Caco-2 (cell line): ENCODE measurements around the gene ABCD4. TPM values are rescaled to one million over a fixed set of nuclear protein-coding genes. Genes with fewer than 3 reads are reported as not detected.

Experiments used
- BruUV-seq: library from RNA; stranded (reverse); fragments of 400-500 nt; replicated peaks from 2 replicates; lab custom pipeline; 2021; lab: Mats Ljungman, UMichigan
- CTCF ChIA-PET: fragments of 300-600 bp; sonication (Branson Sonifier 250); formaldehyde crosslinking; loops from one replicate; lab custom pipeline; 2022; ENCODE audit warnings: antibody characterized with exemption; lab: Charles Lee
- POLR2A ChIA-PET: fragments of 300-600 bp; sonication (Branson Sonifier 250); formaldehyde crosslinking; loops from one replicate; lab custom pipeline; 2022; ENCODE audit warnings: antibody characterized with exemption; lab: Charles Lee
- DNase-seq, 2 experiments: peaks; one replicate each; pipeline versions ENCODE4 v3.0.0 to v3.0.0-alpha.2; 2020 to 2022
- H3K27me3 ChIP-seq: replicated peaks from 2 replicates; pipeline ENCODE4 v1.6.0; 2011; ENCODE audit warnings: low read length; ENCODE audit not compliant: control insufficient read depth, insufficient read depth
- H3K36me3 ChIP-seq: 2 replicates; pipeline ENCODE4 v1.5.1; 2011; ENCODE audit warnings: low read length; ENCODE audit not compliant: control insufficient read depth, insufficient read depth
- H3K4me1 ChIP-seq: fragments of 250-450 bp; sonication (Bioruptor Pico); 2 replicates; pipeline ENCODE4 v1.5.1; 2020; ENCODE audit warnings: mild to moderate bottlenecking
- H3K4me3 ChIP-seq: 2 replicates; pipeline ENCODE4 v1.5.1; 2011; ENCODE audit warnings: low read depth, mild to moderate bottlenecking, control low read depth, low read length
- H3K9me3 ChIP-seq: fragments of 250-450 bp; sonication (Bioruptor Pico); 2 replicates; pipeline ENCODE4 v1.5.1; 2020; ENCODE audit warnings: mild to moderate bottlenecking, moderate library complexity
- H3K27ac Mint-ChIP-seq: one replicate; pipeline ENCODE4 v1.8.0; 2022; ENCODE audit warnings: mixed read lengths; ENCODE audit not compliant: unreplicated experiment
- H3K27me3 Mint-ChIP-seq: one replicate; pipeline ENCODE4 v1.8.0; 2022; ENCODE audit warnings: mixed read lengths; ENCODE audit not compliant: insufficient read depth, unreplicated experiment
- H3K36me3 Mint-ChIP-seq: one replicate; pipeline ENCODE4 v1.8.0; 2022; ENCODE audit warnings: mild to moderate bottlenecking, mixed read lengths; ENCODE audit not compliant: insufficient read depth, unreplicated experiment
- H3K4me1 Mint-ChIP-seq: one replicate; pipeline ENCODE4 v1.8.0; 2022; ENCODE audit warnings: low read depth, mixed read lengths; ENCODE audit not compliant: unreplicated experiment
- H3K4me3 Mint-ChIP-seq: one replicate; pipeline ENCODE4 v1.8.0; 2022; ENCODE audit warnings: mild to moderate bottlenecking, moderate library complexity, mixed read lengths; ENCODE audit not compliant: unreplicated experiment
- H3K9me3 Mint-ChIP-seq: one replicate; pipeline ENCODE4 v1.8.0; 2022; ENCODE audit warnings: mixed read lengths; ENCODE audit not compliant: unreplicated experiment
- CTCF ChIP-seq, 2 experiments: fragments of 200-600 bp in 1 of 2; IDR thresholded peaks; 1 replicate in 1 of 2; 2 replicates in 1 of 2; pipeline versions ENCODE4 v1.5.1 to v1.8.0; 2011 to 2022; ENCODE audit warnings: antibody characterized with exemption in 1 of 2, control low read depth in 1 of 2, inconsistent platforms in 1 of 2, low read depth in 1 of 2, low read length in 1 of 2, mild to moderate bottlenecking in 1 of 2, moderate library complexity in 1 of 2; ENCODE audit not compliant: insufficient read depth in 1 of 2, severe bottlenecking in 1 of 2, unreplicated experiment in 1 of 2
- intact Hi-C: fragments of 100-400 bp; cut with micrococcal nuclease; formaldehyde crosslinking; loops from one replicate; pipeline ENCODE4 v1.10.0; 2022; ENCODE audit not compliant: unreplicated experiment
- total RNA-seq: library from RNA; stranded (reverse); gene quantifications from 2 replicates; pipeline ENCODE4 v1.2.3, GENCODE V29; 2022

ABCD4 gene
- total RNA-seq, 1 experiment from 2014 or later = 82.1 TPM

GRCh38 chr14:74348241-74348734 is 45.6 kb upstream of the ABCD4 start, which contains the start of gene VRTN:
TSS of gene VRTN (plus strand) at chr14:74348471. CDS start at chr14:74356784, 8,313 bp downstream.
- Mint-ChIP-seq H3K9me3 (no peaks in the 10 kb centered on the region), H3K4me3 (peak within 1 kb of the TSS; percentile 65), H3K36me3 (no peaks in the 10 kb centered on the region), H3K27me3 (no peaks in the 10 kb centered on the region), H3K4me1 (peaks cover 33% of the 10 kb centered on the region), H3K27ac (peak within 1 kb of the TSS; percentile 84)
- H3K27me3 ChIP-seq = no peaks in the 10 kb centered on the region
- CTCF ChIA-PET = interaction anchor here (0.7 kb wide), 2 partner anchors 109 to 145 kb away, joined by 3 read pairs; partner anchors contain the start of gene NPC2
- no peak for TF ChIP-seq CTCF (IDR thresholded peaks at IDR 0.05; ENCODE audit: insufficient read depth in 1 of 2, low read depth in 1 of 2, low read length in 1 of 2, severe bottlenecking in 1 of 2, unreplicated experiment in 1 of 2)
- BruUV-seq = no TSS peak
- no peaks in the 10 kb centered on the region for H3K36me3 ChIP-seq
- no peak for DNase-seq
- peaks cover 50% of the 10 kb centered on the region for H3K4me1 ChIP-seq
- POLR2A ChIA-PET = no interaction called here
- no peaks in the 10 kb centered on the region for H3K9me3 ChIP-seq
- H3K4me3 ChIP-seq = no peak within 1 kb of the TSS; the same call in 1 of the 2 replicates
- intact Hi-C loops = no loop called here

- no peaks in the 10 kb centered on the region for H3K36me3 ChIP-seq
- H3K9me3 Mint-ChIP-seq = no peaks in the 10 kb centered on the region
- peaks cover 33% of the 10 kb centered on the region for H3K4me1 Mint-ChIP-seq
- no peak overlapping the region for H3K4me3 ChIP-seq
- peak overlapping the region; percentile 21 for H3K4me3 Mint-ChIP-seq
- ChIA-PET CTCF (no interaction called here), POLR2A (no interaction called here)
- peak overlapping the region; percentile 76 for H3K27ac Mint-ChIP-seq
- H3K9me3 ChIP-seq = no peaks in the 10 kb centered on the region
- intact Hi-C loops = no loop called here
- TF ChIP-seq CTCF (IDR thresholded peaks at IDR 0.05; ENCODE audit: insufficient read depth in 1 of 2, low read depth in 1 of 2, low read length in 1 of 2, severe bottlenecking in 1 of 2, unreplicated experiment in 1 of 2) = no peak
- H3K4me1 ChIP-seq = peaks cover 48% of the 10 kb centered on the region
- no TSS peak for BruUV-seq
- no peaks in the 10 kb centered on the region for H3K36me3 Mint-ChIP-seq
- H3K27me3 Mint-ChIP-seq = no peaks in the 10 kb centered on the region
- no peaks in the 10 kb centered on the region for H3K27me3 ChIP-seq
- no peak for DNase-seq
Observed at GRCh38 chr14:74347795-74348100, 45.0 kb upstream of the ABCD4 start.

- Histone ChIP-seq H3K36me3 (no peaks in the 10 kb centered on the region), H3K4me3 (no peak overlapping the region), H3K27me3 (no peaks in the 10 kb centered on the region), H3K4me1 (peaks cover 47% of the 10 kb centered on the region), H3K9me3 (no peaks in the 10 kb centered on the region)
- peaks cover 33% of the 10 kb centered on the region for H3K4me1 Mint-ChIP-seq
- peak overlapping the region; percentile 21 for H3K4me3 Mint-ChIP-seq
- TF ChIP-seq CTCF (IDR thresholded peaks at IDR 0.05; ENCODE audit: insufficient read depth in 1 of 2, low read depth in 1 of 2, low read length in 1 of 2, severe bottlenecking in 1 of 2, unreplicated experiment in 1 of 2) = no peak
- H3K36me3 Mint-ChIP-seq = no peaks in the 10 kb centered on the region
- no peak for DNase-seq
- ChIA-PET POLR2A (no interaction called here), CTCF (no interaction called here)
- H3K9me3 Mint-ChIP-seq = no peaks in the 10 kb centered on the region
- H3K27me3 Mint-ChIP-seq = no peaks in the 10 kb centered on the region
- BruUV-seq = no TSS peak
- intact Hi-C loops = no loop called here
- peak overlapping the region; percentile 76 for H3K27ac Mint-ChIP-seq
Observed at GRCh38 chr14:74347097-74347794, 44.5 kb upstream of the ABCD4 start.
